Measurements from ENCODE around the gene MAGOHB.

DNA sequence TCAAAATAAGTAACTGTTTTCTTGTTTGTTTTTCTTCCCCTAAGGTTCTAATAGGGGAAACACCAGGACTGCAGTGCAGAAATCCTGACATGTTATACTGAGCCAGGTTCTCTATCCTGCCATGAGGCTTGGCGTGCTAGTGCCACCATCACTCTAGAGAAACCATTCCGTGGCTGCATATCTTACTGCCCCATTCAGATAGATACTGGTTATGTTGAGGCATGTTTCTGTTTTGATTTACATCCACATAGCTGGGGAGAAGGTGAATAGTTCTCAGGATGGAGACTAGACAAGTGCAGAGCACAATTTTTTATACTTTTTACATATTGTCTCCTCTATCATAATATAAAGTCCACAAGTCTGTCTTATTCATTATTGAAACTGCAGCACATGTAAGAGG lies 11.5 kb downstream of the MAGOHB start:
- TF ChIP-seq, protein P1, sequence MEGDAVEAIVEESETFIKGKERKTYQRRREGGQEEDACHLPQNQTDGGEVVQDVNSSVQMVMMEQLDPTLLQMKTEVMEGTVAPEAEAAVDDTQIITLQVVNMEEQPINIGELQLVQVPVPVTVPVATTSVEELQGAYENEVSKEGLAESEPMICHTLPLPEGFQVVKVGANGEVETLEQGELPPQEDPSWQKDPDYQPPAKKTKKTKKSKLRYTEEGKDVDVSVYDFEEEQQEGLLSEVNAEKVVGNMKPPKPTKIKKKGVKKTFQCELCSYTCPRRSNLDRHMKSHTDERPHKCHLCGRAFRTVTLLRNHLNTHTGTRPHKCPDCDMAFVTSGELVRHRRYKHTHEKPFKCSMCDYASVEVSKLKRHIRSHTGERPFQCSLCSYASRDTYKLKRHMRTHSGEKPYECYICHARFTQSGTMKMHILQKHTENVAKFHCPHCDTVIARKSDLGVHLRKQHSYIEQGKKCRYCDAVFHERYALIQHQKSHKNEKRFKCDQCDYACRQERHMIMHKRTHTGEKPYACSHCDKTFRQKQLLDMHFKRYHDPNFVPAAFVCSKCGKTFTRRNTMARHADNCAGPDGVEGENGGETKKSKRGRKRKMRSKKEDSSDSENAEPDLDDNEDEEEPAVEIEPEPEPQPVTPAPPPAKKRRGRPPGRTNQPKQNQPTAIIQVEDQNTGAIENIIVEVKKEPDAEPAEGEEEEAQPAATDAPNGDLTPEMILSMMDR (IDR thresholded peaks at IDR 0.05; ENCODE audit: low read depth, low read length), result no peak
- TF ChIP-seq EZH2phosphoT487 (IDR thresholded peaks at IDR 0.05; ENCODE audit: low read depth), result no peak
